Stomach (tissue), 4 donors: ENCODE results near the gene GPR89B.

Experiments
- POLR2A ChIP-seq, 4 donors: fragments of 450-650 bp; IDR thresholded peaks; one replicate each; pipeline ENCODE4 v1.6.1; 2016; ENCODE audit warnings: antibody characterized with exemption in 4 of 4, control low read depth in 2 of 4, mild to moderate bottlenecking in 1 of 4, moderate library complexity in 1 of 4
- TF ChIP-seq, protein P1 (sequence below), 7 experiments: fragments of 450-650 bp in 4 of 7; fragments of 200-600 bp in 3 of 7; sonication (generic) in 3 of 7; IDR thresholded peaks; one replicate each; pipeline ENCODE4 v1.5.1; 2016 to 2019; ENCODE audit warnings: antibody characterized with exemption in 7 of 7, control low read depth in 2 of 7, mild to moderate bottlenecking in 1 of 7

DNA sequence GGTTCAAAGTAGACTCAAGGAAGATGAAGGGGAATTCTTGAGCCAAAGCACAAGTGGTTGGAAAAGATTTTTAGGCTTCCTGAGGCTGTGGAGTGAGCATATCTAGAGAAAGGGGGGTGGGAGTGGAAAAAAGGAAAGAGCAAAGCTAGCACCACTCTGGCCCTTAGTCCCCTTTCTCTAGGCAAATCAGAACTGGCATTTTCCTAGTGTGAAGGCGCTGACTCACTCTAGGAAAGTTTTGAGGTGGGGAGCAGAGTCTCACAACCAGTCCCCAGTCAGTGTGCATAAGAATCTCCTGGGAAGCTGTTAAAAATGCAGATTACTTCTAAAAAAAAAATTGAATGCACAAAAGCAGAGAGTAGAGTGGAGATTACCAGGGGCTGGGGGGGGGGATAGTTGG, 3.4 kb upstream of the GPR89B start:
- TF ChIP-seq, protein P1, sequence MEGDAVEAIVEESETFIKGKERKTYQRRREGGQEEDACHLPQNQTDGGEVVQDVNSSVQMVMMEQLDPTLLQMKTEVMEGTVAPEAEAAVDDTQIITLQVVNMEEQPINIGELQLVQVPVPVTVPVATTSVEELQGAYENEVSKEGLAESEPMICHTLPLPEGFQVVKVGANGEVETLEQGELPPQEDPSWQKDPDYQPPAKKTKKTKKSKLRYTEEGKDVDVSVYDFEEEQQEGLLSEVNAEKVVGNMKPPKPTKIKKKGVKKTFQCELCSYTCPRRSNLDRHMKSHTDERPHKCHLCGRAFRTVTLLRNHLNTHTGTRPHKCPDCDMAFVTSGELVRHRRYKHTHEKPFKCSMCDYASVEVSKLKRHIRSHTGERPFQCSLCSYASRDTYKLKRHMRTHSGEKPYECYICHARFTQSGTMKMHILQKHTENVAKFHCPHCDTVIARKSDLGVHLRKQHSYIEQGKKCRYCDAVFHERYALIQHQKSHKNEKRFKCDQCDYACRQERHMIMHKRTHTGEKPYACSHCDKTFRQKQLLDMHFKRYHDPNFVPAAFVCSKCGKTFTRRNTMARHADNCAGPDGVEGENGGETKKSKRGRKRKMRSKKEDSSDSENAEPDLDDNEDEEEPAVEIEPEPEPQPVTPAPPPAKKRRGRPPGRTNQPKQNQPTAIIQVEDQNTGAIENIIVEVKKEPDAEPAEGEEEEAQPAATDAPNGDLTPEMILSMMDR (IDR thresholded peaks at IDR 0.05): no peak
- TF ChIP-seq POLR2A (IDR thresholded peaks at IDR 0.05): no peak
